H9 (cell line): ENCODE measurements around the gene FRS3. TPM values are rescaled to one million over a fixed set of nuclear protein-coding genes. Genes with fewer than 3 reads are reported as not detected.
A peak's percentile ranks its signal among the peaks of the same experiment; 100 is the strongest.

Source experiments
- DNase-seq: peaks from one replicate; pipeline ENCODE4 v3.0.0-alpha.2; 2017
- H2AFZ ChIP-seq: one replicate; pipeline ENCODE4 v1.6.1; 2013; ENCODE audit warnings: mild to moderate bottlenecking, low read length, control low read depth, moderate library complexity
- H2AK5ac ChIP-seq: 2 replicates; pipeline ENCODE4 v1.6.1; 2013; ENCODE audit warnings: low read length, control low read depth, mixed read lengths; ENCODE audit not compliant: insufficient read length
- H2BK120ac ChIP-seq: one replicate; pipeline ENCODE4 v1.6.1; 2013; ENCODE audit warnings: low read depth, mild to moderate bottlenecking, low read length, control low read depth, inconsistent platforms; ENCODE audit not compliant: poor library complexity, severe bottlenecking
- H2BK12ac ChIP-seq: 2 replicates; pipeline ENCODE4 v1.6.1; 2013; ENCODE audit warnings: low read length, control low read depth, mixed read lengths, low read depth; ENCODE audit not compliant: insufficient read length
- H2BK15ac ChIP-seq: 2 replicates; pipeline ENCODE4 v1.6.1; 2013; ENCODE audit warnings: low read depth, low read length, control low read depth
- H2BK20ac ChIP-seq: one replicate; pipeline ENCODE4 v1.6.1; 2013; ENCODE audit warnings: low read depth, mild to moderate bottlenecking, low read length, control low read depth, inconsistent platforms; ENCODE audit not compliant: poor library complexity, severe bottlenecking
- H2BK5ac ChIP-seq: 2 replicates; pipeline ENCODE4 v1.6.1; 2013; ENCODE audit warnings: low read length, control low read depth, mixed read lengths; ENCODE audit not compliant: insufficient read length
- H3K14ac ChIP-seq: 2 replicates; pipeline ENCODE4 v1.6.1; 2013; ENCODE audit warnings: low read length, control low read depth; ENCODE audit not compliant: insufficient read depth
- H3K18ac ChIP-seq: 2 replicates; pipeline ENCODE4 v1.6.1; 2013; ENCODE audit warnings: low read depth, mild to moderate bottlenecking, mixed read lengths, low read length, control low read depth; ENCODE audit not compliant: insufficient read length
- H3K23ac ChIP-seq: 2 replicates; pipeline ENCODE4 v1.6.1; 2013; ENCODE audit warnings: low read length, control low read depth, mixed read lengths, low read depth; ENCODE audit not compliant: insufficient read length
- H3K23me2 ChIP-seq: 2 replicates; pipeline ENCODE4 v1.6.1; 2013; ENCODE audit warnings: low read depth, mild to moderate bottlenecking, mixed read lengths, low read length, control low read depth; ENCODE audit not compliant: insufficient read length, poor library complexity, severe bottlenecking
- H3K27ac ChIP-seq: 2 replicates; pipeline ENCODE4 v1.5.1; 2013; ENCODE audit warnings: low read length, control low read depth, mixed read lengths, low read depth; ENCODE audit not compliant: insufficient read length
- H3K27me3 ChIP-seq: 2 replicates; pipeline ENCODE4 v1.6.1; 2013; ENCODE audit warnings: low read length, control low read depth, inconsistent platforms; ENCODE audit not compliant: insufficient read depth
- H3K4ac ChIP-seq: 2 replicates; pipeline ENCODE4 v1.6.1; 2013; ENCODE audit warnings: low read depth, mild to moderate bottlenecking, control low read depth, inconsistent platforms, low read length, moderate library complexity
- H3K4me1 ChIP-seq: 2 replicates; pipeline ENCODE4 v1.6.1; 2013; ENCODE audit warnings: low read length, control low read depth, inconsistent platforms; ENCODE audit not compliant: insufficient read depth
- H3K4me2 ChIP-seq: 2 replicates; pipeline ENCODE4 v1.6.1; 2013; ENCODE audit warnings: low read length, control low read depth, mixed read lengths; ENCODE audit not compliant: insufficient read length, insufficient read depth
- H3K56ac ChIP-seq: 2 replicates; pipeline ENCODE4 v1.6.1; 2013; ENCODE audit warnings: low read depth, mild to moderate bottlenecking, mixed read lengths, low read length, control low read depth; ENCODE audit not compliant: insufficient read length
- H3K79me1 ChIP-seq: 2 replicates; pipeline ENCODE4 v1.6.1; 2013; ENCODE audit warnings: low read depth, mild to moderate bottlenecking, moderate library complexity, low read length, control low read depth, inconsistent platforms; ENCODE audit not compliant: insufficient read depth, poor library complexity, severe bottlenecking
- H3K79me2 ChIP-seq: 2 replicates; pipeline ENCODE4 v1.6.1; 2013; ENCODE audit warnings: low read length, control low read depth, inconsistent platforms; ENCODE audit not compliant: insufficient read depth
- H3K9ac ChIP-seq: 2 replicates; pipeline ENCODE4 v1.6.1; 2013; ENCODE audit warnings: low read length, control low read depth, mixed read lengths; ENCODE audit not compliant: insufficient read length; ENCODE audit errors: extremely low read depth
- H3K9me3 ChIP-seq: one replicate; pipeline ENCODE4 v1.6.1; 2013; ENCODE audit warnings: low read depth, low read length, inconsistent platforms; ENCODE audit not compliant: control insufficient read depth
- H3T11ph ChIP-seq: one replicate; pipeline ENCODE4 v1.6.1; 2013; ENCODE audit warnings: mild to moderate bottlenecking, low read length, control low read depth, inconsistent platforms
- H4K20me1 ChIP-seq: one replicate; pipeline ENCODE4 v1.6.1; 2013; ENCODE audit not compliant: control insufficient read depth, insufficient read length, insufficient read depth
- H4K5ac ChIP-seq: 2 replicates; pipeline ENCODE4 v1.6.1; 2013; ENCODE audit warnings: low read depth, mild to moderate bottlenecking, mixed read lengths, low read length, control low read depth; ENCODE audit not compliant: insufficient read length
- H4K8ac ChIP-seq: replicated peaks from 2 replicates; pipeline ENCODE4 v1.6.1; 2013; ENCODE audit warnings: low read length, control low read depth, mixed read lengths, low read depth; ENCODE audit not compliant: insufficient read length
- H4K91ac ChIP-seq: 2 replicates; pipeline ENCODE4 v1.6.1; 2013; ENCODE audit warnings: low read depth, mild to moderate bottlenecking, moderate library complexity, mixed read lengths, low read length, control low read depth; ENCODE audit not compliant: insufficient read length
- H3K27ac Mint-ChIP-seq, 3 experiments: 2 replicates in 2 of 3; 3 replicates in 1 of 3; pipeline ENCODE4 v1.8.0; 2020 to 2021; ENCODE audit warnings: mixed read lengths in 3 of 3, mild to moderate bottlenecking in 1 of 3, moderate library complexity in 1 of 3
- H3K27me3 Mint-ChIP-seq: 2 replicates; pipeline ENCODE4 v1.8.0; 2021; ENCODE audit warnings: low read depth, mild to moderate bottlenecking, moderate library complexity, mixed read lengths
- H3K36me3 Mint-ChIP-seq, 3 experiments: 2 replicates in 2 of 3; 3 replicates in 1 of 3; pipeline ENCODE4 v1.8.0; 2020 to 2021; ENCODE audit warnings: low read depth in 3 of 3, mixed read lengths in 3 of 3; ENCODE audit not compliant: insufficient read depth in 1 of 3
- H3K4me1 Mint-ChIP-seq, 2 experiments: 2 replicates each; pipeline ENCODE4 v1.8.0; 2020; ENCODE audit warnings: mixed read lengths in 2 of 2
- H3K4me3 Mint-ChIP-seq, 2 experiments: 2 replicates in 1 of 2; 3 replicates in 1 of 2; pipeline ENCODE4 v1.8.0; 2020 to 2021; ENCODE audit warnings: mild to moderate bottlenecking in 2 of 2, mixed read lengths in 2 of 2, moderate library complexity in 1 of 2
- H3K9me3 Mint-ChIP-seq, 2 experiments: 2 replicates in 1 of 2; 3 replicates in 1 of 2; pipeline ENCODE4 v1.8.0; 2020; ENCODE audit warnings: mild to moderate bottlenecking in 2 of 2, mixed read lengths in 2 of 2, moderate library complexity in 1 of 2
- CTCF ChIP-seq: fragments of 200-600 bp; sonication (generic); conservative IDR thresholded peaks from 3 replicates; pipeline ENCODE4 v1.8.0; 2021; ENCODE audit warnings: antibody characterized with exemption, mild to moderate bottlenecking
- WGBS: extraction: QIAGEN DNeasy Blood & Tissue Kit; methylation state at CpG from one replicate; pipeline ENCODE4 v1.1.7; 2013; ENCODE audit warnings: missing lambda C conversion rate, low lambda C conversion rate, mixed read lengths; ENCODE audit not compliant: insufficient read length; ENCODE audit errors: extremely low coverage; 5-methylcytosine and 5-hydroxymethylcytosine counted together
- total RNA-seq: library from RNA; stranded (reverse); gene quantifications from 2 replicates; pipeline ENCODE4 v1.2.1, GENCODE V29; 2021

FRS3 gene
- total RNA-seq, 1 experiment from 2014 or later, result 4.8 TPM

GRCh38 chr6:41801380-41801779, 21.7 kb upstream of the FRS3 start:
- Mint-ChIP-seq H3K36me3 (peaks cover 3 to 25% (median 19%) of the 10 kb centered on the region in 3 experiments; a peak in 6 of 7 replicates), H3K4me3 (no peak overlapping the region), H3K4me1 (no peaks in the 10 kb centered on the region), H3K27ac (no peak overlapping the region), H3K9me3 (no peaks in the 10 kb centered on the region), H3K27me3 (no peaks in the 10 kb centered on the region)
- WGBS, result no CpG with 5 or more reads among the region's 2 CpGs
- Histone ChIP-seq H2BK120ac (no peak overlapping the region), H4K91ac (no peak overlapping the region), H3K27me3 (no peaks in the 10 kb centered on the region), H3K79me1 (no peaks in the 10 kb centered on the region), H3K14ac (no peak overlapping the region), H3K23me2 (no peaks in the 10 kb centered on the region), H3K56ac (no peak overlapping the region), H3K4me1 (no peaks in the 10 kb centered on the region), H2AK5ac (no peak overlapping the region), H2BK5ac (no peak overlapping the region), H2BK12ac (no peak overlapping the region), H3K4me2 (no peak overlapping the region), H3K79me2 (no peaks in the 10 kb centered on the region), H3K9ac (no peak overlapping the region), H3K27ac (no peak overlapping the region), H3K9me3 (no peaks in the 10 kb centered on the region), H2BK15ac (no peak overlapping the region), H4K5ac (no peak overlapping the region), H4K8ac (no peak overlapping the region), H3K18ac (no peak overlapping the region), H2BK20ac (no peak overlapping the region), H2AFZ (no peak overlapping the region), H3K4ac (no peak overlapping the region), H4K20me1 (no peaks in the 10 kb centered on the region), H3T11ph (no peak overlapping the region), H3K23ac (no peak overlapping the region)
- DNase-seq, result no peak
- peak; percentile 56 for TF ChIP-seq CTCF
